GM19467 (cell line): ENCODE results near the gene RARRES1.

ENCODE experiments used
- ATAC-seq: cut with Tn5 transposase; IDR thresholded peaks from one replicate; pipeline ENCODE4 v1.9.1; 2021; ENCODE audit warnings: mild to moderate bottlenecking, moderate library complexity; ENCODE audit not compliant: unreplicated experiment

RARRES1 gene

DNA sequence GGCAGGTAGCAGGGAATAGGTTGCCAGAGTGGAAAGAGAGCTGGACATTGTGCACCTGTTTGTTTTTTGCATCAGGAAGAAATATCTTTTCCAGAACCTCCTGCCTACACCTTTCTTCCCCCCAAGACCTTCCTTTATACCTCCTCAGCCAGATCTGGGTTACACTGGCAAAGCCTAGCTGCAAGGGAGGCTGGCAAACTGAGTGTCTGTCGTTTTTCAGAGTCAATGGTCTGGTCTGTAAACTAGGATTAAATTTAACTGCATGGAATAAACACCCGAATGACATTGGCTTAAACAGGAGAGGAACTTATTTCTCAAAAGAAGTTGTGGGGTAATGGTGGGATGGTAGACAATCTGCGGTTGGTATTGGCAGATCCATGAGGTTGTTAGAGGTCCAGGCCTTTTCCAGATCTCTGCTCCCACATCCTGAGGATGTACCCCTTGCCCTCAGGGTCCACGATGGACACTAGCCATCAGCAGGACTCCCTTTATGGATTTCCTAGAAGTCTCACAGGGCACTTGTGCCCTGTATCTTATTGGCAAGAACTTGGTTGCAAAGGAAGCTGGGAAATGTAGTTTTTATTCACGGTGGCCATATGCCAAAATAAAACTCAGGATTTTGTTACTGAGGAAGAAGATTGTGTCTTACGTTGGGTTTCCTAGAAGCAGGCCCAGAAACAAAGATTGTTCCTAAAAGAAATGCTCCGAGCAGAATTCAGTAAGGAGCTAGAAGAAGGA is 3.2 kb upstream of the RARRES1 start:
- no peak for ATAC-seq

DNA sequence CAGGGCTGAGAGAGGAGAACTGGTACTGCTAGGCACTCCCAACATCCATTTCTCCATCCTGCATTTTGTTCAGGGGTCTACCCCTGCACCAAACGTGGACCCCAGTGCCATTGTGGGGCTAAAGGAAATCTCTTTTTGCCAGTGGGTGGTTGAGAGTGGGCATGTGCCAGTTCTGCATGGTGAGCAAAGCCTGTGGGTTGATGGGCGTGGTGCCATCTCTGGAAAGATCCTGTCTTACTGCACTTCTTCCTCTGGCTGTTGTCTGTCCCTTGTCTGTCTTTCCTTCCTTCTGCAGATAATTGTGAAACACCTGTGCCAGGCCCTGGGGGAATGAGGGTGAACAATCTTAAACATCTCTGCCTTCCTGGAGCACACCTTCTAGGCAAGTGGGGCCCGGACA is 1.4 kb upstream of the RARRES1 start:
- ATAC-seq = no peak

DNA sequence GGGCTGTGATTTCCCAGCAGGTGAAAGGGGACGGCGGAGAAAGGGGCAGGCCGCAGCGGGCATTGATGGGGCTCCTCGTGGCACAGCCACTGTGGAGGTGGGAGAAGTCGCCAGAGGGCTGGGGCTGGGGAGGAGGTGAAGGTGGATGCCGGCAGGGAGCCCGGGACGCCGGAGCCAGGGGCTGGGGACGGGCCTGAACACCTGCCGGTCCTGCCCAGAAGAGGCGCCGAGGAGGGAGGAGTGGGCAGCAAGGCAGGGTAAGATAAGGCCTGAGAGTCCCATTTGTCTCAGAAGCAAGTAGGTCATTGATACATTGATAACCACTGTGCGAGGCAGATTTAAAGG is 571 bp upstream of the RARRES1 start:
- ATAC-seq = no peak

DNA sequence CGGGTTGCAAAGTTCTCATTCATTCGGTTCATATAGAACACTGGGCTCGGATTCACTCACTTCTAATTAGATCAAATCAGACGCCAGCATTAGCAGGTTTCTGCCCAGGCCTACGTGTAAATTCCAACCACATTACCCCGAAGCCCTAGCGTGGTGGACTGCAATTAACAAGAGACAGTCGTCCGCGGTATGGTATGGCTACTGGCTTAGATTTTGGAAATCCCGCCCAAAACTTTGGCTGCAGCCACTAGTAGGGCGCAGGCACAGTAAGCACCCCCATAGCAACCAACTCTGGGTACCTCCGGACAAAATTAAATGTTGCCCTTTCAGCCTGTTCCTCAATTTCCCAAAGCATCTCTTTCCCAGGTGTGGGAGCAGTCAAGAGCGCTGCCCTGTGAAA is 771 bp downstream of the RARRES1 start:
- no peak for ATAC-seq

DNA sequence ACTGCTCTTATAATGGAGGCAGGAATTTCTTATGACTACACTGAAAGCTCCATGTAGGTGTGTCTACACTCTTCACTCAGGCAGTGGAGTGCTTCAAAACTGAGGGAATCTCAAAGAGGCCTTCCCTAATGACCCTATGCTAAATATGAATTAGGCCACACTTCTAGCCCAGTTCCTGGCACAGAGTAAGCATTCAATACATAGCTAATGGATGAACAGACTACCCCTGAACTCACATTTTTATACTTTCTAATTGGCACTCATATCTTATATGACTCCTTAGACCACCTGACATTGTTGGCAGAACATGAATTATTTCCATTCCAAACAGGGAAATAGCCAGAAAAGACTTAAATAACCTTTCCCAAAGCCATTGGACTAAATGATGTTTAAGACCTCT is 3.4 kb downstream of the RARRES1 start:
- no peak for ATAC-seq

DNA sequence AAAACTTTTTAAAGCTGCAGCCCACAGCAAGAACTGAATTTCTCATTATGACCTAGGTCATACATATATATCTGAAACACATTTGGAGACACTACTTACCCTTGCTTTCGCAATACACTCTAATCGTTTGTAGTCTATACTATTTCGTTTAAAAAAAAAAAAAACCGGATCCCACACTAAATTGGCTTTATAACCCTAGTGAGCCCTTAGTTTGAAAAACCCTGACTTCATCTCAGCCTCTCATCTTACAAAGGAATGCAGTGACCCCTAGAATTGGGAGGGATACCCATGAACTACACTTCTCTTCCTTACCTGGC is 4.2 kb downstream of the RARRES1 start:
- ATAC-seq = no peak

DNA sequence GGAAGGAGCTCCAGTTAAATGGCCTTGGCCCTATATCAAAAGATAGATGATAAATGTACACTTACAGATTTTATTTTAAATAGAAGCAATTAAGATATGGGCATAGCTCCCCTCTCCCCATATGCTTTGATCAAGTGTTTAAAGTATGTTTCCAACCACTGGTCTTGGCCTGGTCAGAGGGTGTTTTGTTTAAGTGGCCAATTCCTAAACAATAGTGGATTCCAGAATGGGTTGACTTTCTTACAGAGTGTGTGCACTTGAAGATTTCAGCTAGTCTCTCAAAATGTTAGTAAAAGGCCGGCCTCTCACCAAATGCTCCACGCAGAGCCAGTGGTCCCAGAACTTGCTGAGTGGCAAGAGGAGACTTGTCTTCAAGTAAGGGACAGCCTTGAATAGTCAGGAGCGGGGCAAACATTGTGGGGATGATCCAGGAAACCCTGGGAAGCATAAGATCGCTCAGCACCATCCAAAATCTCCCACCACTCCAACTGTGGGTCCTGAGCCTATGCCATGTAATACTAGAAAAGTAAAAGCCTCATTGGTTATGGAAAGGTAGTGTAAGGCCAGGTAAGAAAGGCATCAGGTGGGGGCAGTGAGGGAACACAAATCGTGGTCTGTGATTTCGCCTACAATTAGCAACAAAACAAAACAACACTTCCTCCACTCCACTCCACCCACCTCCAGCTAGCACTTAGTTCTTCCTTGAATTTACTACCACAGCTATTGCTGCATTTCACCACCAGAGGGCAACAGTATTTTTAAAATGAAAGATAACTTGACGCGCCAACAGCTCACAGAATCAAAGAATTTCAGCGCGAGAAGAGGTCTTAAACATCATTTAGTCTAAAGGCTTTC is 4.8 kb downstream of the RARRES1 start:
- peak; percentile 56 for ATAC-seq

DNA sequence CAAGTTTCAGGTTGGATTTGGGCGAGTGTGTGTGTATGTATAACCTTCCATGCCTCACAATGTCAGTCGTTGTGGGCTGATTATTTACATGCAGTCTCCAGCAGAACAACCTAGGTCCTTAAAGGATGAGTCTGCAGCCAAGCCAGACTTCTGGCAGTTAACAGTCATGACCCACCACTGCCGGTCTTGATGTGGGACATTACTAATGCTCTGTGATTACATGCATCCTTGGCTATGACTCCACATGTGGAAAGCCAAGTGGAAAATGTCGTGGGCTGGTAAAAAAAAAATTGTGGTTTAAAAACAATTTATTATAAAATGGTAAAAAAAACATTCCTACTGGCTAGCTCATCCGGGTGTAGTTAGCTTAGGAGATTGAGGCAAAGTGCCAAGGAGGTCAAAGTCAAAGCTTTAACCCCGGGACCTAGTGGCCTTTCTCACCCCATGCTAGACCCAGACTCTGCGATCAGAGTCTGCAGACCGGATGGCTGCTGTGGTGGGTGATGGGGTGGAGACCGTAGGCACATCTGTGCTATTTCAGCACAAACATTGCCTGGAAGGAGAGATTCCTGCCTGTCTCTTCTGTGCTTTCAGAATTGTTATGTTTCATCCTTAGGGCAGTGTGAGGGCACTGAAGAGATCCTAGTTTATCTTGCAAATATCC is 6.8 kb downstream of the RARRES1 start:
- ATAC-seq = no peak

DNA sequence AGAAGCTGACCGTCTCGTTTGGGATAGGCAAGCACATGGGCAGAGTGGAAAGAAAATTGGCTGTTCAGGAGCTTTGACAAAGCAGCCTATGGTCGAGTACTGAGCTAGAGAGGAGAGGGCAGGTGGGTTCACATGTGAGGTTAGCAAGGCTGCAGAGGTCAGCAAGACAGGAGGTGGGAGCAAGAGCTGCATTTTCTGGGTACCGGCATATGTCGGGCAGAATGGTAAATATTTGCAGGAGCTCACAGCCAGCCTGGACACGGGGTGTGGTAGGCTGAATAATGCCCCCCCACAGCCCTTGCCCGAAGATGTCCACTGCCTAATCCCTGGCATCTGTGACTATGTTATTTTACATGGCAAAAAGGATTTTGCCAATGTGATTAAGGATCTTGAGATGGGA is 8.3 kb downstream of the RARRES1 start:
- no peak for ATAC-seq

DNA sequence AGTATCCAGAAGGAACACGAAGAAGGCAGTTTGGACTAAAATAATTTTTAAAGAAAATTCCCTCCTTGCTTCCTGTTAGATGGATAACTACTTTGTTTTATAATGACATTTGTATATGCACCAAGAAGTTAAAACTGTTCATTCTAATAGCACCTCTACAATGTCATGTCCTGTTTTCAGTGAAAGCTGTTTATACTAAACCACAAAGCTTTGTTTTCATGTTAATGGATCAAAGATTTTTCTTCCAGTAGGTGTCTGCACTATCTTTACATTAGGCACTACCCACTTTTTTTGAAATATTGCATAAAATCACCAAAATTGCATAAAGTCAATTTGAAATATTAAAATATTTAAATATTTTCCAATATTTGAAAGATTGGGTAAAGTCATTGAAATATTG is 10.1 kb downstream of the RARRES1 start:
- no peak for ATAC-seq

DNA sequence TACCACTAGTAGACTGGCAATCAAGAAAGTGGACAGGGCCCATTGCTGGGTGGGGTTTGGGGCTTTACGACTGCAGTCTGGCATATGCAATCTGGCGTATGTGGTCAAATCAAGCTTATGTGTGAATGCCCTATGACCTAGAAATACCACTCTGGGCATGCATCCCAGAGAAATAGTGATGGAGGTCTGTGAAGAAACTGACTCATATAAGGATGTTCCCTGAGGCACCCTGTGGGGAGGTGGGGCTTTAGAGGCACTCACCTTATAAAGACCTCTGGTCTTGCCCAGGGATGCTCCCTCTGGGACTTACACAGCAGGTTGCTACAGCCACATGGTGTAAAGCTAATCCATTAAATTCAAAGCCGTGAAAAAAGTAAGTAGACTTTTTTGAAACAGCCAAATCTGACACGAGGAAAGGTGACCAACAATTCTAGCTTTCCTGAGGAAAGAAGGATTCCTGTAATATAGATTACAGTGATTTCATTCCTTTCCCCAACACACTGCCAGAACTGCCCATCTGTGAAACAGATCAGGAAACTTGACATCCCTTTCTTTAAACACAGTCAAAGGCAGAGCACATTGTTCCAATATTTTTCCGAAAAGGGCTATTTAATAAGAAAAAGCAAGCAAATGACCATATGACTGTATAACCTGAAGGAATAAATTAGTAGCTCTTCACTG is 13.6 kb downstream of the RARRES1 start:
- ATAC-seq = no peak

DNA sequence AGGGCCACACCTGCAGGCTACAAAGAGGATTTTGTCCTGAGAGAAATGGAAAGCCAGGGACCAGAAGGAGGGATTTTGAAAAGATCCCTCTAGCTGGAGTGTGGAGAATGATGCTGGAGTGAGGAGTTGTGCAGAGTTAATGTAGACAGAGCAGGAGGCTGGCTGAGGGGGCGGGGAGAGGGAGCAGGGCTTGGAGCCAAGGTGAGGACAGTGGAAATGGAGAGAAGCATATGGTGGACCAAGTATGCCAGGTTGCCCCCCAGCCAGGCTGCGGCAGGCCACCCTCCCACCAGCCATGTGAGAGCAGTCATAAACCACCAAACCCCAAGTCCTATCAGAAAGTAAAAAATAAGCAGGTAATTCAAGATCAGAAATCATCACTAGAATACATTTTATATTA is 14.7 kb downstream of the RARRES1 start:
- no peak for ATAC-seq

DNA sequence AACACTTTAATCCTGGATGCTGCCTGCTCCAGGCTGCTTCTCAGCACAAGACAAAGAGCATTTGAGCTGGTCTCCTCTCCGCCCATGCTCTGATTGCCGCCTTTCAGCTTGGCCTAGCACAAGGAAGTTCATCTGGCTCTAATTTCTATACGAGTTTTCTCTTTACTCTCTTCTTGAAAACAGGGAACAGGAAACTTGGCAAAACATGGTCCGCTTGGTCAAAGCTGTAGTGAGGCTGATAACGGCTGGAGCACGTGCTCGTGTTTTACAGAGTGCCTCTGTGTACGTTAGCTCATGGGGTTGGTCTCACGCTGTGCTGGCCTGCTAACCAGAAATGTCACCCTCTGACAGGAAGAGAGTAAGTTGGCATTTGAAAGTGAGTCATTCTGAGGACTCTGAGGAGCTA is 19.2 kb downstream of the RARRES1 start:
- ATAC-seq = no peak

DNA sequence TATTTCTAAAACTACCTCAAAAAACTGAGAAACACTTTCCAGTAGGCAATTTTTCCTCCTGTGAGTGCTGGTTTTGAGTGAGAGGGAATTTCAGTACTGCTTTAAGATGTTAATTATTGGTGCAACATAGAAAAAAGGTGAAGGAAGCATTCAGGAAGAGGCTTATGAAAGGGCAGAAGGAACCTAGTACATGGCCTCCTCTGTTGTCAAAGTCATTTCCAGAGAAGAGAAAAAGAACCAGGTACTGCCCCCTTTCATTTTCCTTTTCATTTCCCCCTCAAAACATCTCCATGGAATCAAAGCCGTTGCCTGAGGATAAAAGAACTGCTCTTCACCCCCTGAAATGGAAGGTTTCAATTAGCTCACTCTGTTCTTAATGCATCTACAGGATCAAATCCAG is 19.8 kb downstream of the RARRES1 start:
- no peak for ATAC-seq

DNA sequence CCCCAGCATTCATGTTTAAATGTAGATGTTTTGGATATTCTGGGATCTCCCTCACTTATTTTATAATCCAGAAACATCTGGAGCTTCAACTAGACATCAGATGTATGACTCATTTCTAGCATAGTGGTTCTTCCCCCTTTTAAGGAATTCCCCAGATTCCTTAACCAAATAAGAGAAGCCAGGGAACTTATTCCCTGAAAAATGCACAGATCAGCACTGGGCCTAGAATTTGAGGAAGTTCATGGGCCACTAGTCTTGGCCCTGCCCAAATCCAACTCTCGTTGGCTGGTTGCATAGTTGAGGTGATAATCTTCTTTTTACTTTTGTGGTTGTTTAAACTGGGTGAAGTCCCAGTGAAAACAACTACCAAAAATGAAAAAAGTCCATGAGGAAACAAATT is 20.4 kb downstream of the RARRES1 start:
- no peak for ATAC-seq

DNA sequence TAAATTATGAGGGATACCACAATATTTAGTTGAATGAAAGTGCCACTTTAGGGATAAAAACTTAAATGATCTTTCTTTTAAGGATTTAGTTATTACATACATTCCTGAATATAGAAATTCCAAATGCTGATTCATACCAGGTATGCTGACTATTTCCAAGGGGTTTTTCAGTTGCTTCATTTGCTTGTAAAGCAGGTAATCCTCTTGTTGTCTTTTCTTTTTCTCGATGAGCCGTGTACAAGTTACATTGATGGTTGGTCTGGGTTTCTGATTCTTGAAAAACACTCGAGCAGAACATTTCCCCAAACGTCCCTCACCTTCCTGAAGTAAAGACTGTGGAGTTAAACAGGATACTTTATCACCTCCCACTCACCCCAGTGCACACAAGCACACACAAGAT is 21.7 kb downstream of the RARRES1 start:
- ATAC-seq = no peak

DNA sequence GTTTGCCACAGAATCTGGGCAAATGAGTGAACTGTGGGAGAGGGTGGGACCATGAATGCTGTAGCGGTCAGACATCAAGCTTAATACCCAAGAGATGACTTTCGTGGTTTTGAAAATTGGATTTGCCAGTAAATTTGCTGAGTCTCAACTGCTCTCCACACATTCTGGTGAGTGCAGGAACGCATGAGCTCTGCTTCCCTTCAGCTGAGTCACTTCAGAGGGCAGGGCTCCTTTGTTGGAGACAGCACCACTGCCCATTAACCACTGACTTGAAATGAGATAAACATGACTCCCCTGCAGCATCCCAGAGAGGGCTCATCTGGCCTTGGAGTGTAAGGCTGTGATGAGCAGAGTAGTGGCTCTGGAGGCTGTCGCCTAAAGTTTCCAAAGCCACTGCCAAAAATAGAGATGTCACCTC is 22.6 kb downstream of the RARRES1 start:
- no peak for ATAC-seq

DNA sequence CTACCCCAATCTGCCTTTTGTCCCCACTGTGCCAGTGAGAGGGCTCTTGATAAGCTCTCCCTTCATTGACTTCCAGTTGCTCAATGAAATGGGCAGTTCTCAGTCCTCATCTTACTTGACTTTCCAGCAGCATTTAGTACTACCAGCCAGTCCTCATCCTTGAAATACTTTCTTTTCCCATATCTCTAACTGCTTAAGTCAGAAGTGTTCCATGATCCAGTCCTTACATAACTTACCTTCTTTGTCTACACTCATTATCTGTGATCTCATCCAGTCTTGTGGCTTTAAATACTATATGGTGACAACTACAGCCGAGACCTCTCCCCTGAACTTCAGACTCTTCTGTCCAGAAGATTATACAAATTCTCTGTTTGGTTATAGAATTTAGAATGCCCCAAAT is 28.7 kb downstream of the RARRES1 start:
- ATAC-seq = no peak

DNA sequence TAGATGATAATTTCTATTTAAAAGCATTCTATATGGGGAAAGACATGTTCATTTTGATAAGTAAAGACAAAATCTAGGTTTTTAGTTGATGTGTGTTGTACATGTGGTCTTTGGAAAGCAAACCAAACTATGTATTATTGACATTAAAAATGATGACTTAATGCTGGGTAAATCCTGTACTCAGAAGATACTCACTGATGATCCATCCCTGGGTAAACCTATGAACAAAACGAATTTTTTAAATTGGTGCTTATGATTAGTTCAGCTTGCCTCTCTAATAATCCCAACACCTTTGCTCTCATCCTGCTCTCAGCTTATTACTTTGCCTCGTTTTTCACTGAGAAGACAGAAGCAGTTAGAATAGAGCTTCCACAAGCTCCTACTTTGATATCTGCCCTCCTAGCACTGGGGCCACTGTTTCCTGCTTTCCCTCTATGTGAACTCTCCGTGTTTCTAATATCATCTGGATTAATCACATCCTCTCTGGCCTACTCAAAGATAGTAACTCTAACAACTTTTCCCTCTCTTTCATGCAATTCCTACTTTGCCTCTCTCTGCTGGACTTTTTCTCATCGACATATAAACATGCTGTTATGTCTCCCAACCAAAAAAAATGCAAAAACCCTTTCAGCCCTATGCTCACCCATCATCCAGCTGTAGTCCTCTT is 29.3 kb downstream of the RARRES1 start:
- no peak for ATAC-seq

DNA sequence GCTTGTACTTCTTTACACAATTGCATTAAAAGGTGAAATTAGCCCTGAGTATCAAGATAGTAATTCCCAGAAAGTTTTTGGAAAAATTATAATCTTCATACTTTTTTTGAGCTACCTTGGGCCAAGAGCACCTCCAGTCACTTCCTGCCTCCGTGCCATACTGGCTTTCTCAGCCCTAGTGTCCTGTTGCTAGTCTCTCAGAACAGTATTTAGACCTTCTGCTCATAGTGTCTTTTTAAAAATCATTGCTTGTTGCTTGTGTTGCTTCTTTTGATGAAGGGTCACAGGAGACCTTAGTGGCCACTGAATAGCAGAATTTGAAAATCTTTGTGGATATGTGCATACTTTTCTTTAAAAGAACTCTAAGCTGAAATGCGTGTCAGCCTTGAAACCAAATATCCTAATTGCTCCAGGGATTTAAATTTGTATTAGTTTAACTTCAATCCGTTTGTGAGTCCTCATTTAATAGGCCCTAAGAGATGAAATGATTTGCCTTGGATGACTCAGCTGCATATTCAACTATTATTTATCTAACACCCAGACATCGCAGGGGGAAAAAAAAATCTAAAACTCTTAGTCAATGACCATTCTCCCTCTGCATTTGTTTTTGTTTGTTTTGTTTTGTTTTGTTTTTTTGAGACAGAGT is 30.7 kb downstream of the RARRES1 start:
- ATAC-seq = no peak

DNA sequence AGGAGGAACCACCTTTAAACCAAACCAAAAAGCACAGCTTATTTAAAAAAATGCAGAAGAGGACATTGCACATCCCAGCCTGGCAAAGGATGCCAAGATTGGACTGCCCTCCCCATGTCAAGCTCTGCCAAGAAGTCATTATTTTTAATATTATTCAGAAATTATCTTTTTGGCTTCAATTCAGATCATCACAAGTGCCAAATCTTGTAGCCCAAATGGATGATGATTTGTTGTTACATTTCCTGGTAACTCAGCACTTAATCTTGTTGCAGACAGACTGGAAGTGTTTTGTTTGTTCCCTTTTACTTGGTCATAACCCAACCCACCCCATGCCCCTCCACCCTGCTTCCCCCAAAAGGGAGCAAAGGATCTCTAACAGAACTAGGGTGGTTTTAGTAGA is 31.7 kb downstream of the RARRES1 start:
- no peak for ATAC-seq
